Peyer's patch (tissue), 4 donors: ENCODE results near the gene GALNS. TPM values are rescaled to one million over a fixed set of nuclear protein-coding genes. Genes with fewer than 3 reads are reported as not detected.
A peak's percentile ranks its signal among the peaks of the same experiment; 100 is the strongest.

Experiments used
- DNase-seq, 3 donors: peaks; one replicate each; pipeline ENCODE4 v3.0.0-alpha.2; 2017 to 2019
- H3K27ac ChIP-seq, 4 donors: fragments of 200-600 bp; sonication (generic); one replicate each; pipeline ENCODE4 v1.5.1; 2016 to 2019
- H3K27me3 ChIP-seq, 2 donors: fragments of 200-600 bp; sonication (generic); one replicate each; pipeline ENCODE4 v1.5.1; 2019
- H3K36me3 ChIP-seq, 3 donors: fragments of 200-600 bp; sonication (generic); one replicate each; pipeline ENCODE4 v1.5.1; 2016 to 2019
- H3K4me1 ChIP-seq, 4 donors: fragments of 200-600 bp; sonication (generic); one replicate each; pipeline ENCODE4 v1.5.1; 2016 to 2019
- H3K4me3 ChIP-seq, 4 donors: fragments of 200-600 bp; sonication (generic); 1 replicate in 3 of 4; 2 replicates in 1 of 4; pipeline ENCODE4 v1.5.1; 2016 to 2019; ENCODE audit warnings: mild to moderate bottlenecking in 1 of 4
- H3K9me3 ChIP-seq, 4 donors: fragments of 200-600 bp; sonication (generic); one replicate each; pipeline ENCODE4 v1.5.1; 2016 to 2019; ENCODE audit warnings: mild to moderate bottlenecking in 1 of 4
- POLR2A ChIP-seq, 2 donors: fragments of 450-650 bp; IDR thresholded peaks; one replicate each; pipeline ENCODE4 v1.5.1; 2017; ENCODE audit warnings: antibody characterized with exemption in 2 of 2, mild to moderate bottlenecking in 2 of 2, moderate library complexity in 2 of 2
- total RNA-seq, 4 donors: library from RNA; depleted of rRNA; stranded (reverse); fragments of >200 nt; gene quantifications; one replicate each; pipeline ENCODE4 v1.1.0, GENCODE V29; 2016
- TF ChIP-seq, protein P1 (sequence below), 6 experiments: fragments of 450-650 bp in 4 of 6; fragments of 200-600 bp in 2 of 6; sonication (generic) in 1 of 6; IDR thresholded peaks; one replicate each; pipeline ENCODE4 v1.5.1; 2017 to 2019; ENCODE audit warnings: antibody characterized with exemption in 6 of 6, mild to moderate bottlenecking in 3 of 6, moderate library complexity in 1 of 6

Gene GALNS
- total RNA-seq, 4 donors from 2014 or later: 46.4 to 180 (median 133) TPM

DNA sequence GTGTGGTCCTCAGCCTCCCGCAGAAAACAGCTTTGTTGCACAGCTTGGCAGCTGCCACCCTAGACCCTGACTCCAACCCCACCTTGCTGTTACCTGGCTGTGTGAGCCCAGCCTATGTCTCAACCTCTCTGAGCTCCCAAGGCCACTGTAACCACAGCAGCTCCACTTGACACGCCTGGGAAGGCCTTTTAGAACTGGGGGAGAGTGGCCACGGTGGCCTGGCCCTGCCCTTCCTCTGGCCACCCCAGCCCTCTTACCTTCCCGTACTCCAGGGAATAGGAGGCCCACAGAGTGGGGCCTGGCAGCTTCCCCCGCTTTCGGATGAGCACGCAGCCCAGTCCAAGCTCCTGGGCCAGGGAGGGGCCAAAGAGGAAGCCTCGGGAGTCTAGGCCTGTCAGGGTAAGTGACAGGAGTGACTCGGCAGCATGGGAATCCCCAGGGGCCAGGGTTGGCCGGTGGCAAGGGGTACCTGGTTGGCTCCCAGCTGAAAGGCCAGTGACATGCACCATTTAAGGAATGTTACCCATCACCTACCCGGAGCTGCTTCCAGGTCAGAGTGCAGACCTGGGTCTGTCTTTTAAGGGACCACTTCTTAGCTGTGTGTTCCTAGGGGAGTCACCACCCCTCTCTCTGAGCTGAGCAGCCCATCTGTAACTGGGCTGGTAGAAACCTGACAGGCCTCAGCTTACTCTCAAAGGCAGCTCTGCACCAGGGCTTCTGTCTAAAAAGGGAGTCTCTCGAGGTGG, 46.4 kb downstream of the GALNS start:
- Histone ChIP-seq H3K9me3 (no peaks in the 10 kb centered on the region), H3K36me3 (peaks cover 0 to 18% (median 0%) of the 10 kb centered on the region in 3 donors), H3K27me3 (no peaks in the 10 kb centered on the region), H3K27ac (peak overlapping the region; percentile 93 to 97 (median 94)), H3K4me3 (peak overlapping the region; percentile 77 to 91 (median 84)), H3K4me1 (peaks cover 0 to 29% (median 19%) of the 10 kb centered on the region in 4 donors)
- no peak for DNase-seq
- TF ChIP-seq, protein P1, sequence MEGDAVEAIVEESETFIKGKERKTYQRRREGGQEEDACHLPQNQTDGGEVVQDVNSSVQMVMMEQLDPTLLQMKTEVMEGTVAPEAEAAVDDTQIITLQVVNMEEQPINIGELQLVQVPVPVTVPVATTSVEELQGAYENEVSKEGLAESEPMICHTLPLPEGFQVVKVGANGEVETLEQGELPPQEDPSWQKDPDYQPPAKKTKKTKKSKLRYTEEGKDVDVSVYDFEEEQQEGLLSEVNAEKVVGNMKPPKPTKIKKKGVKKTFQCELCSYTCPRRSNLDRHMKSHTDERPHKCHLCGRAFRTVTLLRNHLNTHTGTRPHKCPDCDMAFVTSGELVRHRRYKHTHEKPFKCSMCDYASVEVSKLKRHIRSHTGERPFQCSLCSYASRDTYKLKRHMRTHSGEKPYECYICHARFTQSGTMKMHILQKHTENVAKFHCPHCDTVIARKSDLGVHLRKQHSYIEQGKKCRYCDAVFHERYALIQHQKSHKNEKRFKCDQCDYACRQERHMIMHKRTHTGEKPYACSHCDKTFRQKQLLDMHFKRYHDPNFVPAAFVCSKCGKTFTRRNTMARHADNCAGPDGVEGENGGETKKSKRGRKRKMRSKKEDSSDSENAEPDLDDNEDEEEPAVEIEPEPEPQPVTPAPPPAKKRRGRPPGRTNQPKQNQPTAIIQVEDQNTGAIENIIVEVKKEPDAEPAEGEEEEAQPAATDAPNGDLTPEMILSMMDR (IDR thresholded peaks at IDR 0.05): no peak
- TF ChIP-seq POLR2A (IDR thresholded peaks at IDR 0.05): no peak

DNA sequence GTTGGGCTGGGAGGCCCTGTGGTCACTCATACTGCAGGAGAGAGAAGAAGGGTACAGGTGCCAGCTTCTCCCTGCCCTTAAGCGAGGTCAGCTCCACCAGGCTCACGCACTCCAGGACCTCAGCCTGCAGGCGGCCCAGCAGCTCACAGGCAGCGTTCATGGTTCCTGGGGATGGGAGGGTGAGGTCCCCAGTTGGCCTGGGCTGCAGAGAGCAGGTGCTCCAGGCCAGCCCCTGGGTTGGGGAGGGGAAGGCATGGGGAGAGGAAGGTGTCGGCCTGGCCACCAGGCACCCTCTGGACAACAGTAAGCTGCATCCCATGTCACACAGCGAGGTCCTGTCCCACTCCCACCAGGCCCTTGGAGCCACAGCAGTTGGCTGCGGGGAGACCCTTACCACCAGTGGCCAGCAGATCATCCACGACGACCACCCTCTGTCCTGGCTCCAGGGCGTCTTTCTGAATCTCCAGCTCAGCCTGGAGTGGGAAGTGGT, 47.0 kb downstream of the GALNS start:
- peaks cover 0 to 34% (median 20%) of the 10 kb centered on the region in 4 donors for H3K4me1 ChIP-seq
- no peaks in the 10 kb centered on the region for H3K27me3 ChIP-seq
- no peak for DNase-seq
- H3K4me3 ChIP-seq: peak overlapping the region in 1 of 4 donors; percentile 86
- no peak for TF ChIP-seq POLR2A (IDR thresholded peaks at IDR 0.05)
- TF ChIP-seq, protein P1 (IDR thresholded peaks at IDR 0.05): no peak
- no peaks in the 10 kb centered on the region for H3K9me3 ChIP-seq
- H3K36me3 ChIP-seq: peaks cover 0 to 18% (median 0%) of the 10 kb centered on the region in 3 donors
- H3K27ac ChIP-seq: peak overlapping the region in 2 of 4 donors; percentile 94 to 97

DNA sequence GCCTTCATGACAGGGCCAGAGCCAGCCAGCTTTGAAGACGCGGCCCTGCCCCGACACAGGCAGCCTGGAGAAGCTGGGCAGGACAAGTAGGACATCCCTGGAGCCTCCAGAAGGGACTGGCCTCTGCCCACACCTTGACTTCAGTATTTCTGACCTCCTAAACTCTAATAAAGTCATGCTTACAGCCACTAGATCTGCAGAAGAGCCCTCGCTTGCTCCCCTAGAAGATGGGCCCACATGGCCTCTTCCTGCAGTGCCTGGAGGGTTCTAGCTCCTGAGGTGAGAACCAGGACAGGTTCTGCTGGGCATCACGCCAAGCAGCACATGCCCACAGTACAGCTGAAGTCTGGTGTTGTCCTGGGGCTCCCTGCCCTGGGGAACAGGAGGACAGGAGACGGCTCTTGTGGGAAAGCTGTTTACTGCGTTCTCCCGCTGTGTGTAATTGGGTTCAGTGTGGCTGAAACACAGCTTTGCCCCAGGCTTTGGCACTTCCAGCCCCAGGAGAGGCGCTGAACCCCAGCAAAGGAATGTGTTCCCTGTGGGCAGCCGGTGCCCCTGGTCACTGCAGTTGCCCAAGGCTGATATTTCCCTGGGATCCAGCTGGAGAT, 47.6 kb downstream of the GALNS start:
- H3K27ac ChIP-seq: no peak overlapping the region

DNA sequence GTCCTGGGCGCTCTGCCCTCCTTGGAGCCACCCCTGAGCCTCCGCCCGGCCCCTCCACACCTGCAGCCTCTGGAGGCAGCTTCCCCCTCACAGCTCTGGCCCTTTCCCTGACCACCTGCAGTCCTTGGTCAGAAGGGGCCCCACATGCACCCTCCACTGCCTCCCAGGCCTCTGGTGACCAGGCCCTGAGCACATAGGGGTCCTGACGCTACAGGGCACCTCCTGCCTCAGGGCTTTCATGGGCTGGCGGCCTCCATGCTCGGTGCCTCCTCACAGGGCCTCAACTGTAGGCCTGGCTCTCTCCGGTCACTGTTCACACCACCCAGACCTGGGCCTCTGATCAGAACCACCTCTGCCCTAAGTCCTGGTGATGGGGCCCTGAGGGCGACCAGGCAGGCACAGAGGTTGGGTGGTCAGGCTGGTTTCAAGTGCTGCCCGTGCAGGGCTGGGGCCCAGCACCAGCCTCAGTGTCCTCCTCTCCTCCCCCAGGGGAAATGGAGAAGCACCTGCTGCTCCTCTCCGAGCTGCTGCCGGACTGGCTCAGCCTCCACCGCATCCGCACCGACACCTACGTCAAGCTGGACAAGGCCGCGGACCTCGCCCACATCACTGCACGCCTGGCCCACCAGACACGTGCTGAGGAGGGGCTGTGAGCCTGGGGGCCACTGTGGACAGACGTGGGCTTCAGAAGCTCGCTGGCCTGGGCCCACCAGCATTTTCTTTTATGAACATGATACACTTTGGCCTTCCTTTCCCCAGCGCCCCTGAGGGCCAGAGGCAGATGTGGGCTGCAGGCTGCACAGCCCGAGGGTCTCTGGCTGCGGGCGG, 48.9 kb downstream of the GALNS start:
- H3K9me3 ChIP-seq: no peaks in the 10 kb centered on the region
- peaks cover 6 to 39% (median 24%) of the 10 kb centered on the region in 4 donors for H3K4me1 ChIP-seq
- H3K27me3 ChIP-seq: no peaks in the 10 kb centered on the region
- H3K4me3 ChIP-seq: no peak overlapping the region
- TF ChIP-seq POLR2A (IDR thresholded peaks at IDR 0.05): no peak
- TF ChIP-seq, protein P1 (IDR thresholded peaks at IDR 0.05): no peak
- peaks cover 0 to 18% (median 0%) of the 10 kb centered on the region in 3 donors for H3K36me3 ChIP-seq
- no peak for DNase-seq
- no peak overlapping the region for H3K27ac ChIP-seq

More for the DNA sequence above, 47.6 kb downstream of the GALNS start:
- peaks cover 3 to 39% (median 25%) of the 10 kb centered on the region in 4 donors for H3K4me1 ChIP-seq
- H3K4me3 ChIP-seq: no peak overlapping the region
- DNase-seq: no peak
- TF ChIP-seq POLR2A (IDR thresholded peaks at IDR 0.05): no peak
- TF ChIP-seq, protein P1 (IDR thresholded peaks at IDR 0.05): no peak
- H3K9me3 ChIP-seq: no peaks in the 10 kb centered on the region
- no peaks in the 10 kb centered on the region for H3K27me3 ChIP-seq
- H3K36me3 ChIP-seq: peaks cover 0 to 18% (median 0%) of the 10 kb centered on the region in 3 donors

DNA sequence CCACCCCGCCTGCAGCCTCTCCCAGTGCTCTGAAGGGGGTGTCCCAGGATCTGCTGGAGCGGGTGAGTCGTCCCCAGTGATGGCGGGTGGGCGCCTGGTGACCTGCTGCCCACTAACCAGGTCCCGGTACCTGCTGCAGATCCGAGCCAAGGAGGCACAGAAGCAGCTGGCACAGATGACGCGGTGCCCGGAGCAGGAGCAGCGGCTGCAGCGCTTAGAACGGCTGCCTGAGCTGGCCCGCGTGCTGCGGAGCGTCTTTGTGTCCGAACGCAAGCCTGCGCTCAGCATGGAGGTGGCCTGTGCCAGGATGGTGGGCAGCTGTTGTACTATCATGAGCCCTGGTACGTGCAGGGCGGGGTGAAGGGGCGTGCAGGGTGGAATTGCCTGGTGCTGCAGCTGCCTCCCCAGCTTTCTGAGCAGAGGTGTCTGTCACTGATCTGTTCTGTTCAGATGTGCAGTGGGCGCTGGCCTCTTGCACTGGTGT, 49.6 kb downstream of the GALNS start:
- DNase-seq: no peak
- TF ChIP-seq, protein P1 (IDR thresholded peaks at IDR 0.05): no peak
- no peak for TF ChIP-seq POLR2A (IDR thresholded peaks at IDR 0.05)
- peaks cover 6 to 32% (median 22%) of the 10 kb centered on the region in 4 donors for H3K4me1 ChIP-seq
- H3K27me3 ChIP-seq: no peaks in the 10 kb centered on the region
- peaks cover 0 to 18% (median 0%) of the 10 kb centered on the region in 3 donors for H3K36me3 ChIP-seq
- no peaks in the 10 kb centered on the region for H3K9me3 ChIP-seq
- H3K27ac ChIP-seq: no peak overlapping the region
- no peak overlapping the region for H3K4me3 ChIP-seq
